AG04450 (cell line): ENCODE data around the gene CEP76. TPM values are rescaled to one million over a fixed set of nuclear protein-coding genes. Genes with fewer than 3 reads are reported as not detected.

Experiments used
- CTCF ChIA-PET: fragments of 300-600, 350-600 bp; formaldehyde crosslinking; extraction: SDS; loops from one replicate; lab custom pipeline; 2022; ENCODE audit warnings: antibody characterized with exemption, inconsistent platforms; lab: Charles Lee
- POLR2A ChIA-PET: fragments of 350-600 bp; formaldehyde crosslinking; extraction: SDS; loops from one replicate; lab custom pipeline; 2021; ENCODE audit warnings: antibody characterized with exemption, inconsistent platforms; lab: Yijun Ruan, JAX
- DNase-seq: peaks from one replicate; pipeline ENCODE4 v3.0.0-alpha.2; 2011; ENCODE audit warnings: low read depth, low spot score
- H3K27ac ChIP-seq: one replicate; pipeline ENCODE4 v1.5.1; 2012; ENCODE audit warnings: low read depth, low read length, control low read depth
- H3K27me3 ChIP-seq: one replicate; pipeline ENCODE4 v1.6.0; 2012; ENCODE audit warnings: low read length; ENCODE audit not compliant: control insufficient read depth, insufficient read depth
- H3K4me3 ChIP-seq: 2 replicates; pipeline ENCODE4 v1.5.1; 2011; ENCODE audit warnings: mild to moderate bottlenecking, low read depth, low read length, control low read depth
- H3K9me3 ChIP-seq: 2 replicates; pipeline ENCODE4 v1.5.1; 2012; ENCODE audit warnings: low read length; ENCODE audit not compliant: control insufficient read depth, insufficient read depth
- polyA plus RNA-seq: library from polyadenylated mRNA; depleted of rRNA; stranded (reverse); fragments of >200 nt; gene quantifications from 2 replicates; pipeline ENCODE4 v1.2.3, GENCODE V29; 2011
- TF ChIP-seq, protein P1 (sequence below): IDR thresholded peaks from 2 replicates; pipeline ENCODE4 v1.5.1; 2011; ENCODE audit warnings: low read depth, low read length, control low read depth, inconsistent platforms

Gene CEP76
- polyA plus RNA-seq, 1 experiment = 7.6 TPM

- Histone ChIP-seq H3K4me3 (no peak overlapping the region), H3K27me3 (no peaks in the 10 kb centered on the region), H3K9me3 (no peaks in the 10 kb centered on the region), H3K27ac (no peak overlapping the region)
- DNase-seq = no peak
- ChIA-PET CTCF (interaction anchor here (0.7 kb wide), 1 partner anchor 23 kb away, joined by 3 read pairs; no protein-coding TSS in a partner anchor), POLR2A (interaction anchor here (0.9 kb wide), 1 partner anchor 40 kb away, joined by 3 read pairs; no protein-coding TSS in a partner anchor)
- TF ChIP-seq, protein P1, sequence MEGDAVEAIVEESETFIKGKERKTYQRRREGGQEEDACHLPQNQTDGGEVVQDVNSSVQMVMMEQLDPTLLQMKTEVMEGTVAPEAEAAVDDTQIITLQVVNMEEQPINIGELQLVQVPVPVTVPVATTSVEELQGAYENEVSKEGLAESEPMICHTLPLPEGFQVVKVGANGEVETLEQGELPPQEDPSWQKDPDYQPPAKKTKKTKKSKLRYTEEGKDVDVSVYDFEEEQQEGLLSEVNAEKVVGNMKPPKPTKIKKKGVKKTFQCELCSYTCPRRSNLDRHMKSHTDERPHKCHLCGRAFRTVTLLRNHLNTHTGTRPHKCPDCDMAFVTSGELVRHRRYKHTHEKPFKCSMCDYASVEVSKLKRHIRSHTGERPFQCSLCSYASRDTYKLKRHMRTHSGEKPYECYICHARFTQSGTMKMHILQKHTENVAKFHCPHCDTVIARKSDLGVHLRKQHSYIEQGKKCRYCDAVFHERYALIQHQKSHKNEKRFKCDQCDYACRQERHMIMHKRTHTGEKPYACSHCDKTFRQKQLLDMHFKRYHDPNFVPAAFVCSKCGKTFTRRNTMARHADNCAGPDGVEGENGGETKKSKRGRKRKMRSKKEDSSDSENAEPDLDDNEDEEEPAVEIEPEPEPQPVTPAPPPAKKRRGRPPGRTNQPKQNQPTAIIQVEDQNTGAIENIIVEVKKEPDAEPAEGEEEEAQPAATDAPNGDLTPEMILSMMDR = no peak
Observed at GRCh38 chr18:12637901-12638643, 64.5 kb downstream of the CEP76 start.

DNA sequence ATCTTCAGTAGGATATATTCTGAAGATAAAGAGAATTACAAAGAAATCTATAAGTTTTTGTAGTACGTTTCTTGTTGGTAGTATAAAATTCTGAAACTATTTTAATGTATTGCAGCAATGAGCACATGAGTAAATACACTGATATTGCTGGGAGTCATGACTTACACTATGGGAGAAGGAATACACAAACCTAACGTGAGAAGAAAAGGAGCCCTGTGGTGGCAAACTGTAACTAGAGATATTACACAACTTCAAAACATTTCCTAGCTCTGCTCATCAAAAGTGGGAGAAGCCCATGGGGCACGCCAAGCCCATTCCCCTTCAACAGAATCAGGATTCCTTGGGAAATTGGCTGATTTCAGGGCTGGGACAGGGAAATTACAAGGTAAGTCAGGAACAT, 65.1 kb downstream of the CEP76 start:
- ChIA-PET CTCF (no interaction called here), POLR2A (interaction anchor here (0.9 kb wide), 1 partner anchor 40 kb away, joined by 3 read pairs; no protein-coding TSS in a partner anchor)
- no peak for DNase-seq
- H3K27ac ChIP-seq = no peak overlapping the region
- TF ChIP-seq, protein P1 = no peak
- H3K27me3 ChIP-seq = no peaks in the 10 kb centered on the region
- no peaks in the 10 kb centered on the region for H3K9me3 ChIP-seq
- H3K4me3 ChIP-seq = no peak overlapping the region

- TF ChIP-seq, protein P1 = no peak
- ChIA-PET POLR2A (no interaction called here), CTCF (no interaction called here)
- Histone ChIP-seq H3K27me3 (no peaks in the 10 kb centered on the region), H3K9me3 (no peaks in the 10 kb centered on the region), H3K27ac (no peak overlapping the region), H3K4me3 (no peak overlapping the region)
- no peak for DNase-seq
Observed at GRCh38 chr18:12631831-12632477, 70.6 kb downstream of the CEP76 start.

DNA sequence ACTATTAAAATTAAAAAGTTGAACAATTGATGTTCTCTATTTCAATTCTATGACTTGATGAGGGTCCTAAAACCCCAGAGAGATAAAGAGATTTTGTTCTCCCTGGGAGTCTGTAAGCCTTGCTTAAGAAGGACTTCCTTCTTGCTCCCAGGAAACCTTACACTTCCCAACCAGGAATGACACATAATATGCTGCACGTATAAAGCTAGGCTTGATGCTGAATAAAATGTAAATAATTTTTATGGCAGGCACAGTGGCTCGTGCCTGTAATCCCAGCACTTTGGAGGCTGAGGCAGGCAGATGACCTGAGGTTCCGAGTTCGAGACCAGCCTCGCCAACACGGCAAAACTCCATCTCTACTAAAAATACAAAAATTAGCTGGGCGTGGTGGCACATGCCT, 72.4 kb downstream of the CEP76 start:
- Histone ChIP-seq H3K27ac (no peak overlapping the region), H3K27me3 (no peaks in the 10 kb centered on the region), H3K9me3 (no peaks in the 10 kb centered on the region), H3K4me3 (no peak overlapping the region)
- ChIA-PET CTCF (interaction anchor here (1.2 kb wide), 1 partner anchor 11 kb away, joined by 4 read pairs; no protein-coding TSS in a partner anchor), POLR2A (interaction anchor here (1.8 kb wide), 1 partner anchor 10 kb away, joined by 4 read pairs; no protein-coding TSS in a partner anchor)
- TF ChIP-seq, protein P1 = no peak
- DNase-seq = no peak
